ENCODE measurements around the gene SOX11. TPM values are rescaled to one million over a fixed set of nuclear protein-coding genes. Genes with fewer than 3 reads are reported as not detected.
A peak's percentile ranks its signal among the peaks of the same experiment; 100 is the strongest.

SOX11 gene
- total RNA-seq, 1 experiment from 2014 or later: not detected

GRCh38 chr2:5691221-5691984 lies 781 bp upstream of the SOX11 start:
- no peak for DNase-seq (ENCODE audit: low read depth)

- DNase-seq (ENCODE audit: low read depth): no peak
These were observed 540 bp downstream of the SOX11 start for GRCh38 chr2:5692561-5693286.

GRCh38 chr2:5693287-5694201 lies 1.4 kb downstream of the SOX11 start:
- DNase-seq (ENCODE audit: low read depth): no peak

GRCh38 chr2:5694306-5694705 lies 2.1 kb downstream of the SOX11 start:
- DNase-seq (ENCODE audit: low read depth): no peak

GRCh38 chr2:5695654-5696403 lies 3.6 kb downstream of the SOX11 start:
- no peak for DNase-seq (ENCODE audit: low read depth)

- DNase-seq (ENCODE audit: low read depth): no peak
These were observed 4.3 kb downstream of the SOX11 start for GRCh38 chr2:5696404-5696944.

- DNase-seq (ENCODE audit: low read depth): no peak
These were observed 4.8 kb downstream of the SOX11 start for GRCh38 chr2:5696945-5697521.

- DNase-seq (ENCODE audit: low read depth): no peak
These were observed 5.4 kb downstream of the SOX11 start for GRCh38 chr2:5697562-5697961.

- DNase-seq (ENCODE audit: low read depth): no peak
These were observed 6.0 kb downstream of the SOX11 start for GRCh38 chr2:5698134-5698533.

GRCh38 chr2:5699963-5700362 lies 7.8 kb downstream of the SOX11 start:
- no peak for DNase-seq (ENCODE audit: low read depth)

- no peak for DNase-seq (ENCODE audit: low read depth)
These were observed 8.4 kb downstream of the SOX11 start for GRCh38 chr2:5700551-5700950.

GRCh38 chr2:5701266-5701665 lies 9.1 kb downstream of the SOX11 start:
- no peak for DNase-seq (ENCODE audit: low read depth)

GRCh38 chr2:5703166-5703565 lies 11.0 kb downstream of the SOX11 start:
- no peak for DNase-seq (ENCODE audit: low read depth)

- DNase-seq (ENCODE audit: low read depth): no peak
These were observed 13.3 kb downstream of the SOX11 start for GRCh38 chr2:5705490-5705889.

- DNase-seq (ENCODE audit: low read depth): no peak
These were observed 14.7 kb downstream of the SOX11 start for GRCh38 chr2:5706717-5707455.

- DNase-seq (ENCODE audit: low read depth): no peak
These were observed 18.4 kb downstream of the SOX11 start for GRCh38 chr2:5710615-5711014.

GRCh38 chr2:5713101-5713500 lies 20.9 kb downstream of the SOX11 start:
- no peak for DNase-seq (ENCODE audit: low read depth)

- DNase-seq (ENCODE audit: low read depth): no peak
These were observed 27.6 kb downstream of the SOX11 start for GRCh38 chr2:5719629-5720334.

- peak; percentile 16 for DNase-seq (ENCODE audit: low read depth)
These were observed 28.2 kb downstream of the SOX11 start for GRCh38 chr2:5720426-5720825.
